Erythroblast (primary cell): Measurements from ENCODE around the gene PAGE2.

ENCODE experiments used
- GATA1 ChIP-seq: IDR thresholded peaks from 2 replicates; pipeline ENCODE4 v1.6.1; 2011; ENCODE audit warnings: low read depth, mild to moderate bottlenecking, control low read depth, low read length, moderate library complexity
- POLR2A ChIP-seq: IDR thresholded peaks from 2 replicates; pipeline ENCODE4 v1.6.1; 2011; ENCODE audit warnings: mild to moderate bottlenecking, low read length

DNA sequence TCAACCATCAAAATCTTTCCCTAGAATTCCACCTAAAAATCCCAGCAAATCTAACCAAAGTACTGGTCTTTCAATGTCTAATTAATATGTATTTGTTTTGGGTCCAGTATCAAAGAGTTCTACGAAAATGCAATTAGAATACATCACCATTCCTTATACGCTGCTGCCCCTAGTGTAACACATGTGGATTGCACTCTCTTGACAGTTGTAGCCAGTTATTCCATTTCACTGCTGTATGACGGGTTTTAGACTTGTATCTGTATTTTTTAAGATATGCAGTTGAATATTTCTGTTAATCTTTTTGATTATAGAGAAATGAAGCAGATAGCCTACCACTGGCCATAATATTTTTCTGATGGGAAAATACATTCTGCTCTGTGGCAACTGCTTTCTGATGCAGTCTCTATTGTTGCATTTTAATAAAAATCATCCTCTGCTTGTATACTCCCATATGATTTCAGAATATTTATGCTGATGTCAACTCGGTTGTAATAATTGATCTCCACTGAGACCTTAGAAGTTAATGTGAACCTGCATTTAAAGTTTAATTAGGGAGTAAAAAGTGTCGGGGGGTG, 31.1 kb upstream of the PAGE2 start:
- TF ChIP-seq POLR2A (no peak), GATA1 (no peak)
